Natural killer cell treated with Interleukin-12 subunit alpha and Interleukin-12 subunit beta and Interleukin-15 and Interleukin-18, amount 100 ng/mL, for 72 hours (primary cell): ENCODE measurements around the gene OR51B2. TPM values are rescaled to one million over a fixed set of nuclear protein-coding genes. Genes with fewer than 3 reads are reported as not detected.
"Not testable (repeated sequence)": the region's sequence is repeated elsewhere in the genome, so short reads cannot be mapped to it uniquely, and the experiment has no call there.

ENCODE experiments used
- ATAC-seq, 2 donors: fragments of 150-1000 bp; cut with Tn5 transposase in 1 of 2; sonication (Bioruptor Pico), chemical (Tn5 transposase) in 1 of 2; 2 replicates each; pipeline ENCODE4 v1.10.0; 2021
- DNase-seq: peaks from one replicate; pipeline ENCODE4 v3.0.0; 2022; ENCODE audit warnings: low spot score
- H3K27ac Mint-ChIP-seq, 2 donors: 1 replicate in 1 of 2; 2 replicates in 1 of 2; pipeline ENCODE4 v1.8.0; 2022; ENCODE audit warnings: mixed read lengths in 2 of 2, mild to moderate bottlenecking in 1 of 2, moderate library complexity in 1 of 2
- H3K27me3 Mint-ChIP-seq, 2 donors: 1 replicate in 1 of 2; 2 replicates in 1 of 2; pipeline ENCODE4 v1.8.0; 2022; ENCODE audit warnings: mixed read lengths in 2 of 2
- H3K36me3 Mint-ChIP-seq: one replicate; pipeline ENCODE4 v1.8.0; 2022; ENCODE audit warnings: mixed read lengths
- H3K4me1 Mint-ChIP-seq, 2 donors: 1 replicate in 1 of 2; 2 replicates in 1 of 2; pipeline ENCODE4 v1.8.0; 2022; ENCODE audit warnings: low read depth in 2 of 2, mixed read lengths in 2 of 2, mild to moderate bottlenecking in 1 of 2
- H3K4me3 Mint-ChIP-seq: one replicate; pipeline ENCODE4 v1.8.0; 2022; ENCODE audit warnings: mixed read lengths
- H3K9me3 Mint-ChIP-seq: 2 replicates; pipeline ENCODE4 v1.8.0; 2022; ENCODE audit warnings: mixed read lengths
- total RNA-seq, 2 donors: library from RNA; stranded (reverse); gene quantifications; one replicate each; pipeline ENCODE4 v1.2.3, GENCODE V29; 2022

Gene OR51B2
- total RNA-seq, 2 donors from 2014 or later: not detected

DNA sequence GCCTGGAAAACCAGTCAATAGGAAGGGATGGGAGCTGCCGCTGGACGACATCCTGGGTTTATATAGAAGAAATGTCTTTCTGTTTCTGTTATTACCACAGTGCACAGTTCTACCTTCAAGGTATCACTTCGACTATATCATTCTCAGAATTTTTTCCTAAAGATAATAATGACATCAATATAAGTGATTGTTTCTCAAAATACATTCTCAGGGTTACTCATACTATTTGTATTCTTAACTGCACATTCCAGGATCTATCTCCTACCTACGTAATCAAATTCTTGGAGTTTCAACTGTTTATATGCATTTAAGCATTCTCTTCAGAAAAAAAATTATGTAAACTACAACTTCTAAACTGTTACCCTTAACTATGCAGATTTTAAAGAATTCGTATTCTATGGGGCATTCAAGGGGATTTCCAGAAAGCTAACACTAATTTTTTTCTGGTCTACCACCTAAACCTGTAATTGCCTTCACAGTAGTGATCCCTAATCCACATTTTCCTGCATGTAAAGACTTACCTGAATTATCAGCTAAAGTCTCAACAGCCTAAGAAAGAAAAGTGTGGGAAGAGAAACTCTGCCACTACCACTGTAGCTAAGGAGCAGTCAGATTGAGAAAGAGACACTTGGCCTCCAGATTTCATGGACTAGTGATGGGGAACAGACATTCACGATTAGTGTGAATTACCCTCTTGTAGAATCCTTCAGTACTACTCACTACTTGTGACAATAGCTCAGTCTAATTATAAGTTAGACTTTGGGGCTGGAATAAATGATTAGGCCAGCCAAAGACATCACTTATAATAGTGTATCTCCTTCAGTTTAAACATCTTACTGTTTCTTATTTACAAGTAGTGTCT, 19.6 kb upstream of the OR51B2 start, which contains the start of gene OR51B5:
Gene OR51B5, minus strand, starts transcription at position 51 of the 862 bp plus-strand sequence. Its CDS starts 0 bp downstream, at position 51.
- Mint-ChIP-seq H3K4me1 (no peaks in the 10 kb centered on the region), H3K36me3 (no peaks in the 10 kb centered on the region), H3K27me3 (peaks cover 8 to 10% of the 10 kb centered on the region in 2 donors), H3K9me3 (peaks cover 3% of the 10 kb centered on the region), H3K27ac (no peak within 1 kb of the TSS), H3K4me3 (no peak within 1 kb of the TSS)
- ATAC-seq (no peak), DNase-seq (no peak)

DNA sequence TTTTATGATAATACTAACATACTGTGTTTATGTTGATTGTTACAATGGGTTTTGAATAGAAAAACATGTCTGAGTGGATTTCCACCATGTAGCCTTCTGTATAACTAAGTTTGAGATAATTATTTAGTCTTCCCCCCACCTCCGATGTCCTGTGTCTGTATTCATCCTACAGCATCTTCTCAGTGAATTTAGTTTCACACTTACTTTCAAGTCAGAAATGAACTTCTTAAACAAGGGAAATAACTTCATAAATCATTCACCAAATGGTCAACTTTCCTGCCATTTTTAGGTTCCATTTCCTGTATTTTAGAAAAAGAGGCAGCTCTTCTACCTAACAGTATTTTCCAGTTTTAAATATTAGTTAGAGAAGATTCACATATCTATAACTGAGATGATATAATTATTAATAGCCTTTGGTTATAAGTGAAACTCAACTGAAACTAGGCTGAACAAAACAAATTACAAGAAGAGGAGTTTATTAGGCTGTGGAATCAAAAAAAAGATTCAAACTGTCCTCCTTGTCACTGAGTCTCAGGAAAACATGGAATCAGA, 15.8 kb upstream of the OR51B2 start:
- no peaks in the 10 kb centered on the region for H3K9me3 Mint-ChIP-seq
- no peak overlapping the region for H3K4me3 Mint-ChIP-seq
- H3K36me3 Mint-ChIP-seq: no peaks in the 10 kb centered on the region
- no peak overlapping the region for H3K27ac Mint-ChIP-seq
- H3K27me3 Mint-ChIP-seq: peaks cover 0 to 7% of the 10 kb centered on the region in 2 donors
- DNase-seq (no peak), ATAC-seq (no peak)
- H3K4me1 Mint-ChIP-seq: no peaks in the 10 kb centered on the region

DNA sequence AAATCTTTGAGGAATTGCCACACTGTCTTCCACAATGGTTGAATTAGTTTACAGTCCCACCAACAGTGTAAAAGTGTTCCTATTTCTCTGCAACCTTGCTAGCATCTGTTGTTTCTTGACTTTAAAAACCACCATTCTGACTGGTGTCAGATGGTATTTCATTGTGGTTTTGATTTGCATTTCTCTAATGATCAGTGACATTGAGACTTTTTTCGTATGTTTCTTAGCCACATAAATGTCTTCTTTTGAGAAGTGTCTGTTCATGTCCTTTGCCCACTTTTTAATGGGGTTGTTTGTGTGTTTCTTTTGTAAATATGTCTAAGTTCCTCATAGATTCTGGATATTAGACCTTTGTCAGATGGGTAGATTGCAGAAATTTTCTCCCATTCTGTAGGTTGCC, 13.2 kb upstream of the OR51B2 start:
- H3K36me3 Mint-ChIP-seq, H3K27me3 Mint-ChIP-seq, ATAC-seq, H3K9me3 Mint-ChIP-seq, DNase-seq, H3K4me3 Mint-ChIP-seq, H3K27ac Mint-ChIP-seq, H3K4me1 Mint-ChIP-seq: not testable (repeated sequence)

DNA sequence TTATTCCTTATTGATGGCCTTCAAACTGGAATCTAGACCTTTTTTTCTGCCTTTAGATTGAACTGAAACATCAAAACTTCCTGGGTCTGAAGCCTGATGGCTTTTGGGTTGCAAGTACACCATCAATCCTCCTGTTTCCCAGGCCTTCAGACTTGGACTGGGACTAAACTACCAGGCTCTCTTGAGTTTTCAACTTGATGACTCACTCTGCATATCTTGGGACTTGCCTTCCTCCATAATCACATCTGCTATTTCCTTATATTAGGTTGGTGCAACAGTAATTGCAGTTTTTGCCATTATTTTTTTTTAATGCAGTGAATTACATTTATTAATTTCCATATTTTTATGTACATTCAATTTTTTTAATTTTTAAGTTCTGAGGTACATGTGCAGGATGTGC, 12.2 kb upstream of the OR51B2 start:
- Mint-ChIP-seq H3K27me3 (peaks cover 0 to 2% of the 10 kb centered on the region in 2 donors), H3K4me3 (no peak overlapping the region), H3K9me3 (no peaks in the 10 kb centered on the region), H3K4me1 (no peaks in the 10 kb centered on the region), H3K27ac (no peak overlapping the region), H3K36me3 (no peaks in the 10 kb centered on the region)
- DNase-seq (no peak), ATAC-seq (no peak)

DNA sequence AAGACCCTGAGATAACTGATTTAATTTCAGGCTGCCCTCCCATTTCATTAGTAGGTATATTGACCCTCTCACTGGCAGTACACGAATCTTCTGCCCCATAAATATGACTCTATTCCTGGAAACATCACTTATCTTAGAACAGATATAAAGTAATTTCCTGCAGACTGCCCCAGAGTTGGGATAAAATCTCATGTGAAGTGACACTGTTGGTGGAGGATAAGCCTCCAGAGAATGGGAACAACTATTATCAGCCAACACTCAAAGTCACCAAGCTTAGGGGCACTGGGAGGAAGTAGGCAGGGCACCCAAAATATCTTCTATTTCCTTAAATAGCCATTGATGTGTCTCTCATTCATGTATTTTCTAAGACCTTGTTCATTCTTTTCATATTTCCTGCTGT, 11.1 kb upstream of the OR51B2 start:
- H3K4me1 Mint-ChIP-seq: no peaks in the 10 kb centered on the region
- no peak overlapping the region for H3K4me3 Mint-ChIP-seq
- ATAC-seq: no peak
- peaks cover 0 to 2% of the 10 kb centered on the region in 2 donors for H3K27me3 Mint-ChIP-seq
- no peaks in the 10 kb centered on the region for H3K9me3 Mint-ChIP-seq
- H3K27ac Mint-ChIP-seq: no peak overlapping the region
- no peak for DNase-seq
- H3K36me3 Mint-ChIP-seq: no peaks in the 10 kb centered on the region

DNA sequence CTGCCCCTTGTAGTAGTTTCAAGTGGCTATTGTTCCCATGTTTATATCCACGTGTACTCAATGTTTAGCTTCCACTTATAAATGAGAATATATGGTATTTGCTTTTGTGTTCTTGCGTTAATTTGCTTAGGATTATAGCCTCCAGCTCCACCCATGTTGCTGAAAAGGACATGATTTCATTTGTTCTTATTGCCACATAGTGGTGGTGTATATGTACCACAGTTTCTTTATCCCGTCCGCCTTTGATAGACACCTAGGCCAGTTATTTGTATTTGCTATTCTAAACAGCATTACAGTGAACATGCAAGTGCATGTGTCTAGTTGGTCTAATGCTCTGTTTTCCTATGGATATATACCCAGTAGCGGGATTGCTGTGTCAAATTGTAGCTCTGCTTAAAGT, 6.8 kb downstream of the OR51B2 start:
- Mint-ChIP-seq H3K27me3 (no peaks in the 10 kb centered on the region), H3K36me3 (no peaks in the 10 kb centered on the region), H3K4me3 (no peak overlapping the region), H3K27ac (no peak overlapping the region), H3K9me3 (no peaks in the 10 kb centered on the region), H3K4me1 (no peaks in the 10 kb centered on the region)
- ATAC-seq (no peak), DNase-seq (no peak)

DNA sequence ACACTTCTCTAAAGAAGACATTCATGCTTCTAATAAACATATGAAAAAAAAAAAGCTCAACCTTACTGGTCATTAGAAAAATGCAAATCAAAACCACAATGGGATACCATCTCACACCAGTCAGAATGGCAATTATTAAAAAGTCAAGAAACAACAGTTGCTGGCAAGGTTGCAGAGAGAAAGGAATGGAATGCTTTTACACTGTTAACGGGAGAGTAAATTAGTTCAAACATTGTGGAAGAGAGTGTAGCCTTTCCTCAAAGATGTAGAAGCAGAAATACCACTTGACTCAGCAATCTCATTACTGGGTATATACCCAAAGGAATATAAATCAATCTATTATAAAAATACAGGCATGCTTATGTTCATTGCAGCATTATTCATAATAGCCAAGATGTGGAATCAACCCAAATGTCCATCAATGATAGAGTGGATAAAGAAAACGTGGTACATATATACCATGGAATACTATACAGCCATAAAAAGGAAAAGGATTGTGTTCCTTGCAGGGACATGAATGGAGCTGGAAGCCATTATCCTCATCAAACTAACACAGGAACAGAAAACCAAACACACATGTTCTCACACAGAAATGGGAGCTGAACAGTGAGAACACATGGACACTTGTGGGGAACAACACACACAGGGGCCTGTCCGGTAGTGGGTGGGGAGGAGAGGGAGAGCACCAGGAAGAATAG, 10.6 kb downstream of the OR51B2 start:
- H3K9me3 Mint-ChIP-seq: not testable (repeated sequence)

DNA sequence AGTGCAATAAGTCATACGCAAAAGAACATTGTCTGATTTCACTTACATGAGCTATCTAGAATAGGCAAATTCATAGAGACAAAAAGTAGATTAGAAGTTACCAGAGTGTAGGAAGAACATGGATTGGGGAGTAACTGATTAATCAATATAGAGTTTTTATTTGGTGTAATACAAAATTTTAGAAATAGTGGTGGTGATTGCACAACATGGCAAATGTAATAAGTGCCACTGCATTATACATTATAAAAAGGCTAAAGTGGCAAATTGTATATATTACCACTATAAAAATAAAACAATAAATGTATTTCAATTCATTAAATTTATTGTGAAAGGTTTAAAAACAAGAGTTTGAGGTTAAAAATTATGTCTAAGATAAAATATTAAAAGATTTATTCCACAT, 13.7 kb downstream of the OR51B2 start:
- DNase-seq: no peak
- no peak overlapping the region for H3K27ac Mint-ChIP-seq
- H3K36me3 Mint-ChIP-seq: no peaks in the 10 kb centered on the region
- ATAC-seq: no peak
- H3K27me3 Mint-ChIP-seq: peaks cover 2 to 5% of the 10 kb centered on the region in 2 donors
- H3K4me1 Mint-ChIP-seq: no peaks in the 10 kb centered on the region
- no peaks in the 10 kb centered on the region for H3K9me3 Mint-ChIP-seq
- no peak overlapping the region for H3K4me3 Mint-ChIP-seq

More for the DNA sequence above, 10.6 kb downstream of the OR51B2 start:
- ATAC-seq, H3K27me3 Mint-ChIP-seq, DNase-seq, H3K4me3 Mint-ChIP-seq, H3K27ac Mint-ChIP-seq, H3K36me3 Mint-ChIP-seq, H3K4me1 Mint-ChIP-seq: not testable (repeated sequence)

DNA sequence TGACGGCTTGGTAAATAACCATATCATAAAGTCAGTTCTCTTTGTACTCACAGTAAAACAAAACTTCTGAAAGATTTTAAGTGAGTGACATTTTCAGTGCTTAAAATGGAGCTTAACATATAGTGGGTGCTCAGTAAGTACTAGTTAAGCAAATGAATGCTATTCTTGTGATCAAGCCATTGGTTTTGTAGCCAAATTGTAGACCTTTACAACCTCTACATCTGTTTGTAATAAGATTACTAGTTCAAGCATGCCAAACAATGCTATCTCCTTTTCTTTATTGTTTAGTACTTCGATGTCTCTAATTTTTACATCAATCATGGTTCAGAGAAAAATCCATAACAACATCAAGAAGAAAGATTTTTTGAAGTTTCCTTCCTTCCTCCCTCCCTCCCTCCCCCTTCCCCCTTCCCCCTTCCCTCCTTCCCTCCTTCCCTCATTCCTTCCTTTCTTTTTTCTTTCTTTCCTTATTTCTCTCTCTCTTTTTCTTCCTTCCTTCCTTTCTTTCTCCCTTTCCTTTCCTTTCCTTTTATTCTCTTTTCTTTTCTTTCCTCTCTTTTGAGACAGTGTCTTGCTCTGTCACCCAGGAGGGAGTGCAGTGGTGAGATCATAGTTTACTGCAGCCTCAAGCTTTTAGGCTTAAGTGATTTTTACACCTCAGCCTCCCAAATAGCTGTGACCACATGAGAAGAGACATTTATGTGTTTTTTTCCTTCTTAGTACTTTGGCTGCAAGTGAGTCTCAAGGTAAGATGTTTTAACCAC, 16.7 kb downstream of the OR51B2 start:
- ATAC-seq (no peak), DNase-seq (no peak)
- Mint-ChIP-seq H3K4me1 (no peaks in the 10 kb centered on the region), H3K36me3 (no peaks in the 10 kb centered on the region), H3K9me3 (no peaks in the 10 kb centered on the region), H3K4me3 (no peak overlapping the region), H3K27me3 (peaks cover 2 to 5% of the 10 kb centered on the region in 2 donors), H3K27ac (no peak overlapping the region)

DNA sequence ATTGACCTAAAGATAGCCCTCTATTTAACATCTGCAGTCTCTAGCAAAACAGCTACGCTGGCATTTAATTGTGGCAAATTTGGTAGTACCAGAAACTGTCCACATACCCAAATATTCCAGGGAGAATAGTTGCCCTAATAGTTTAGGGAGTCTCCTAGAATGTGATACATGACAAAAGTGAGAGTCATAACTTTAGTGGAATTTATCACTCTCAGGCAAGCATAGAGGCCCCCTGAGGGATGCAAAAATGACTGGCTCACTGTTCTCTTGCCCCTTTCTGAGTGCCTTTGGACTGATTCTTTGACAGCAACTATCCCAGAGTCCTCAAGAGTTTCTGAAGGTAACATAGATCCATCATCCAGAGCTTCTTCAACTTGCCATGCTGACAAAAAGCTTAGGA, 20.1 kb downstream of the OR51B2 start:
- Mint-ChIP-seq H3K27me3 (peaks cover 2 to 13% of the 10 kb centered on the region in 2 donors), H3K27ac (no peak overlapping the region)
- no peak for ATAC-seq

DNA sequence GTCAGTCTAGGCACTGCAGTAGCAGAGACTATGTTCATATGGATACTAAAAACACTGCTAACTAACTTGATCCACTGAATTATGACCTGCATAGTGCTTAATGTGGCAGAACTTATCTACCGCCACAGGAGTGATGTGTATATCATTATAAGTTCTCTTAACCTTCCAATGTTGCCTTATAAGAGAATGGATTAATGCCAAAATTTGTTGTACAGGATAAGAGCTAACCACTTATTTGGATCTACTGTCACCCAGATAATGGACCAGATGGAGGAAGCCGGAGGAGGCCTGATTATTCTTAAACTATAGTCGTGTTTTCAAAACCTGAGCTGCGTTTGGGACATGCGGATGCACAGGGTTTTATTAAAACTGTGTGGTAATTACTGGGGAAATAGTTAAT, 20.5 kb downstream of the OR51B2 start:
- H3K4me1 Mint-ChIP-seq: no peaks in the 10 kb centered on the region
- DNase-seq (no peak), ATAC-seq (no peak)
- no peak overlapping the region for H3K4me3 Mint-ChIP-seq
- H3K9me3 Mint-ChIP-seq: peaks cover 4% of the 10 kb centered on the region
- H3K27ac Mint-ChIP-seq: no peak overlapping the region
- H3K36me3 Mint-ChIP-seq: no peaks in the 10 kb centered on the region
- peaks cover 2 to 13% of the 10 kb centered on the region in 2 donors for H3K27me3 Mint-ChIP-seq

More for the DNA sequence above, 20.1 kb downstream of the OR51B2 start:
- Mint-ChIP-seq H3K4me3 (no peak overlapping the region), H3K36me3 (no peaks in the 10 kb centered on the region), H3K9me3 (peaks cover 4% of the 10 kb centered on the region), H3K4me1 (no peaks in the 10 kb centered on the region)
- DNase-seq: no peak

DNA sequence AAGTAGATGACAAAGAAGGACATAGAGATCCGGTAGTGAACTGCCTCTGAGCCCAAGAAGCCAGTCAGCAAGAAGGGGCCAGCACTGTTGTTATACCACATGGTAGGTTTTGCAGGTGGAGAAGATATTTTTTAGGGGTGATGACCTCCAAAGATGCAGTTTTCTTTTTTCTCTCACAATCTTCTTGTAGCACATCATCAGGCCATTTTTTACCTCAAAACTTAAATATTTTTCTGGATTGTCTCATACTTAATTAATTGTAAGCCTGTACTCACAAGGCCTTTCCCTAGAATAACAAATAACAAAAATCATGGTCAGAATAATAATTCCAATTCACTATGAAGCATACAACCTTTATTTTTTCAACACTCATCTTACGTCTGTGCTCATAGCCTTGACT, 22.3 kb downstream of the OR51B2 start, which contains the start of gene OR51B4:
Gene OR51B4, minus strand, starts transcription at position 101 of the 400 bp plus-strand sequence. Its CDS starts 0 bp downstream, at position 101.
- H3K27me3 Mint-ChIP-seq: peaks cover 3 to 8% of the 10 kb centered on the region in 2 donors
- DNase-seq (no peak), ATAC-seq (no peak)
- H3K9me3 Mint-ChIP-seq: peaks cover 4% of the 10 kb centered on the region
- no peak within 1 kb of the TSS for H3K27ac Mint-ChIP-seq
- no peak within 1 kb of the TSS for H3K4me3 Mint-ChIP-seq
- H3K36me3 Mint-ChIP-seq: no peaks in the 10 kb centered on the region
- H3K4me1 Mint-ChIP-seq: no peaks in the 10 kb centered on the region

DNA sequence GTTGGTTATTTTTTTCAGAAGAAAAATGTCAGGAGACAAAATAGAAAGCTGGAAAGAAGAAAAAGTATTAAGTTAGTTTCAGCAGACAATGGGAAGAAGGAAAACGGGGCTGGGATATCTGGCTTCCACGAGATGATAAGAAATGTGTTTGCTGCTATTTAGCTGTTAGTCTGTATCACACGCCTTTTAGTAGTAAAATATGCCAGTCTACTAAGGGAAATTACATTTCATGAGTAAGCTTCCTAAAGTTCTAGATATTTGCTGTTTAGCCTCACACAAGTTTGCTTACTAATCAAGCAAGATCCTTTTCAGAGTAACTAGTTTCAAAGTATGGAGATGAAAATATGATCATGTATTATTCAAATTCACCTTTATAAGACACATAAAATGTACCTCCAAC, 23.8 kb downstream of the OR51B2 start:
- Mint-ChIP-seq H3K9me3 (peaks cover 4% of the 10 kb centered on the region), H3K4me3 (no peak overlapping the region), H3K36me3 (no peaks in the 10 kb centered on the region), H3K27me3 (peaks cover 3 to 8% of the 10 kb centered on the region in 2 donors), H3K27ac (no peak overlapping the region), H3K4me1 (no peaks in the 10 kb centered on the region)
- ATAC-seq: no peak
- DNase-seq: no peak
